MCF 10A (cell line): Measurements from ENCODE around the gene ATOH8. TPM values are rescaled to one million over a fixed set of nuclear protein-coding genes. Genes with fewer than 3 reads are reported as not detected.

Experiments used
- BruUV-seq: library from RNA; stranded (reverse); fragments of 400-500 nt; replicated peaks from 2 replicates; lab custom pipeline; 2021; lab: Mats Ljungman, UMichigan
- CTCF ChIA-PET: fragments of 300-600 bp; sonication (Branson Sonifier 250); formaldehyde crosslinking; extraction: SDS; loops from one replicate; lab custom pipeline; 2021; ENCODE audit warnings: antibody characterized with exemption, inconsistent platforms; lab: Yijun Ruan, JAX
- POLR2A ChIA-PET: fragments of 300-600, 350-650 bp; sonication (Branson Sonifier 250); formaldehyde crosslinking; extraction: SDS; loops from one replicate; lab custom pipeline; 2020; ENCODE audit warnings: antibody characterized with exemption, inconsistent platforms; lab: Yijun Ruan, JAX
- DNase-seq: peaks from one replicate; pipeline ENCODE4 v3.0.0-alpha.2; 2018; ENCODE audit not compliant: unreplicated experiment
- H3K27ac Mint-ChIP-seq: one replicate; pipeline ENCODE4 v1.8.0; 2022; ENCODE audit warnings: mild to moderate bottlenecking, low read depth, mixed read lengths; ENCODE audit not compliant: unreplicated experiment
- H3K27me3 Mint-ChIP-seq: one replicate; pipeline ENCODE4 v1.8.0; 2022; ENCODE audit warnings: mixed read lengths; ENCODE audit not compliant: insufficient read depth, unreplicated experiment
- H3K36me3 Mint-ChIP-seq: one replicate; pipeline ENCODE4 v1.8.0; 2022; ENCODE audit warnings: mild to moderate bottlenecking, moderate library complexity, mixed read lengths; ENCODE audit not compliant: insufficient read depth, unreplicated experiment
- H3K4me1 Mint-ChIP-seq: one replicate; pipeline ENCODE4 v1.8.0; 2022; ENCODE audit warnings: mixed read lengths; ENCODE audit not compliant: insufficient read depth, unreplicated experiment
- H3K4me3 Mint-ChIP-seq: one replicate; pipeline ENCODE4 v1.8.0; 2022; ENCODE audit warnings: mild to moderate bottlenecking, moderate library complexity, mixed read lengths; ENCODE audit not compliant: unreplicated experiment
- H3K9me3 Mint-ChIP-seq: one replicate; pipeline ENCODE4 v1.8.0; 2022; ENCODE audit warnings: mixed read lengths; ENCODE audit not compliant: unreplicated experiment
- CTCF ChIP-seq: fragments of 200-600 bp; IDR thresholded peaks from one replicate; pipeline ENCODE4 v1.8.0; 2022; ENCODE audit warnings: antibody characterized with exemption, mild to moderate bottlenecking; ENCODE audit not compliant: unreplicated experiment
- intact Hi-C: fragments of 100-400 bp; cut with micrococcal nuclease; formaldehyde crosslinking; loops from 2 replicates; pipeline ENCODE4 v1.14.1; 2022
- microRNA-seq: library from miRNA; unstranded; fragments of <30 nt; microRNA quantifications from one replicate; pipeline ENCODE4 v1.2.0, GENCODE V29; 2022
- total RNA-seq: library from RNA; stranded (reverse); gene quantifications from 2 replicates; pipeline ENCODE4 v1.2.3, GENCODE V29; 2022

ATOH8 gene
- total RNA-seq, 1 experiment from 2014 or later, result 0.72 TPM

DNA sequence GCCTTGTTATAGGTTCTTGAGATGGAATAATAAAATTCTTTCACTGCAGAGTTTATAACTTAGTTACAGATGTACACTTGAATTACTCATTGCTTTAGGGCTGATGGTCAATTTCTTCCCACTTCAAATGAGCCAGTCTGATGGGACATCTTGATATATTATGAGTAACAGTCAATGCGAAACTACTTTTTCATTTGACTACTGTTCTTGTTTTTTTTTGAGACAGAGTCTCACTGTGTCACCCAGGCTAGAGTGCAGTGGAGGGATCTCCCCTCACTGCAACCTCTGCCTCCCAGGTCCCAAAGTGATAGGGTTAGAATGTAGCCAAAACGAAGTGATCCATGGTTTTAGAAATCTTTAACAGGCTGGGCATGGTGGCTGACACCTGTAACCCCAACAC lies 77.9 kb downstream of the ATOH8 start:
- CTCF ChIA-PET, result interaction anchor here (0.6 to 10.1 kb wide), 6 partner anchors 17 to 287 kb away, joined by 3 to 165 read pairs (median 3); no protein-coding TSS in a partner anchor
- no peaks in the 10 kb centered on the region for H3K27me3 Mint-ChIP-seq
- BruUV-seq, result no TSS peak

GRCh38 chr2:85834466-85834865 lies 80.7 kb downstream of the ATOH8 start:
- DNase-seq, result no peak
- no peak for TF ChIP-seq CTCF
- BruUV-seq, result no TSS peak
- ChIA-PET POLR2A (interaction anchor here (1.2 kb wide), 1 partner anchor 17 kb away, joined by 4 read pairs; no protein-coding TSS in a partner anchor), CTCF (interaction anchor here (1.6 kb wide), 1 partner anchor 245 kb away, joined by 5 read pairs; no protein-coding TSS in a partner anchor)
- H3K27me3 Mint-ChIP-seq, result no peaks in the 10 kb centered on the region
- intact Hi-C loops, result loop anchor here (5.0 kb wide), 1 partner anchor 538 kb away; no protein-coding TSS in a partner anchor
- H3K4me3 Mint-ChIP-seq, result no peak overlapping the region
- H3K9me3 Mint-ChIP-seq, result peaks cover 14% of the 10 kb centered on the region
- no peaks in the 10 kb centered on the region for H3K4me1 Mint-ChIP-seq
- no peaks in the 10 kb centered on the region for H3K36me3 Mint-ChIP-seq
- H3K27ac Mint-ChIP-seq, result no peak overlapping the region

More for the DNA sequence above, 77.9 kb downstream of the ATOH8 start:
- no peak for TF ChIP-seq CTCF
- H3K9me3 Mint-ChIP-seq, result peaks cover 14% of the 10 kb centered on the region
- no peaks in the 10 kb centered on the region for H3K36me3 Mint-ChIP-seq
- intact Hi-C loops, result loop anchor here (5.0 kb wide), 1 partner anchor 541 kb away; no protein-coding TSS in a partner anchor
- H3K27ac Mint-ChIP-seq, result peak overlapping the region; percentile 39
- no peak overlapping the region for H3K4me3 Mint-ChIP-seq
- H3K4me1 Mint-ChIP-seq, result peaks cover 5% of the 10 kb centered on the region
- DNase-seq, result no peak
- POLR2A ChIA-PET, result interaction anchor here (0.6 to 0.9 kb wide), 4 partner anchors 41 to 275 kb away, joined by 3 to 4 read pairs (median 3); partner anchors contain the start of genes POLR1A and PTCD3

Small RNAs within 50 kb of the gene (microRNA-seq; reads per million reads assigned to microRNA genes)
- gene MIR6071, result not detected

Other genes starting within 250 kb of the ATOH8 start
- gene MAT2A, start 214.8 kb upstream of the ATOH8 start, total RNA-seq, result 348 and 366 TPM in 2 replicates
- gene GGCX, start 192.5 kb upstream of the ATOH8 start, total RNA-seq, result 49.1 and 52.2 TPM in 2 replicates
- 49.9 and 56.0 TPM in 2 replicates for gene VAMP8, start 176.4 kb upstream of the ATOH8 start, total RNA-seq
- 1.6 and 3.0 TPM in 2 replicates for gene VAMP5, start 169.6 kb upstream of the ATOH8 start, total RNA-seq
- gene RNF181, start 158.2 kb upstream of the ATOH8 start, total RNA-seq, result 125 and 215 TPM in 2 replicates
- gene TMEM150A, start 151.3 kb upstream of the ATOH8 start, total RNA-seq, result 12.5 and 14.5 TPM in 2 replicates
- gene C2orf68, start 141.9 kb upstream of the ATOH8 start, total RNA-seq, result 34.3 and 35.5 TPM in 2 replicates
- 36.7 and 43.8 TPM in 2 replicates for gene USP39, start 137.8 kb upstream of the ATOH8 start, total RNA-seq
- gene SFTPB, start 85.8 kb upstream of the ATOH8 start, total RNA-seq, result 0.26 and 0.32 TPM in 2 replicates
- not detected in 2 replicates for gene GNLY, start 59.6 kb upstream of the ATOH8 start, total RNA-seq
- gene ST3GAL5, start 135.0 kb downstream of the ATOH8 start, total RNA-seq, result 1.2 and 2.3 TPM in 2 replicates